Fibroblast of lung (primary cell): ENCODE results near the gene NPC1L1.

Experiments used
- CTCF ChIP-seq, 2 donors: IDR thresholded peaks in 1 of 2; conservative IDR thresholded peaks in 1 of 2; 1 replicate in 1 of 2; 2 replicates in 1 of 2; pipeline ENCODE4 v1.5.1; 2011 to 2012; ENCODE audit warnings: low read length in 2 of 2, control low read depth in 1 of 2, inconsistent platforms in 1 of 2, low read depth in 1 of 2, mild to moderate bottlenecking in 1 of 2
- EZH2 ChIP-seq: IDR thresholded peaks from 2 replicates; pipeline ENCODE4 v1.5.1; 2012; ENCODE audit warnings: low read length, control low read depth, mild to moderate bottlenecking; ENCODE audit errors: missing control alignments

GRCh38 chr7:44486001-44486400 is 55.1 kb downstream of the NPC1L1 start:
- TF ChIP-seq CTCF (conservative IDR thresholded peaks at IDR 0.05 in 1 of 2, IDR thresholded peaks at IDR 0.05 in 1 of 2; ENCODE audit: low read depth in 1 of 2, low read length in 2 of 2) (no peak), EZH2 (no peak)
